GM23338 (cell line): ENCODE measurements around the gene CD302. TPM values are rescaled to one million over a fixed set of nuclear protein-coding genes. Genes with fewer than 3 reads are reported as not detected.

Source experiments
- ETS1 ChIP-seq: IDR thresholded peaks from 2 replicates; pipeline ENCODE4 v1.6.1; 2016; ENCODE audit warnings: antibody characterized with exemption
- EZH2 ChIP-seq: fragments of 200-600 bp; sonication (generic); IDR thresholded peaks from one replicate; pipeline ENCODE4 v1.8.0; 2017; ENCODE audit warnings: antibody characterized with exemption, mild to moderate bottlenecking, low read depth; ENCODE audit not compliant: unreplicated experiment
- REST ChIP-seq: IDR thresholded peaks from one replicate; pipeline ENCODE4 v1.6.1; 2018; ENCODE audit warnings: antibody characterized with exemption; ENCODE audit not compliant: unreplicated experiment
- STAT1 ChIP-seq: IDR thresholded peaks from one replicate; pipeline ENCODE4 v1.6.1; 2016; ENCODE audit warnings: antibody characterized with exemption; ENCODE audit not compliant: unreplicated experiment
- ZNF331 ChIP-seq: fragments of 250-450 bp; sonication (Bioruptor Pico); IDR thresholded peaks from 2 replicates; pipeline ENCODE4 v1.5.0; 2020; ENCODE audit warnings: low read depth, mild to moderate bottlenecking, moderate library complexity
- ZNF462 ChIP-seq: fragments of 250-450 bp; sonication (Bioruptor Pico); IDR thresholded peaks from 2 replicates; pipeline ENCODE4 v1.5.0; 2020; ENCODE audit warnings: mild to moderate bottlenecking, moderate library complexity
- polyA plus RNA-seq: library from polyadenylated mRNA; unstranded; fragments of >200 nt; fragmentation: Nextera tagmentation; extraction: Ambion mirVana; gene quantifications from 2 replicates; pipeline ENCODE4 v1.2.1, GENCODE V29; 2016
- total RNA-seq: library from RNA; depleted of rRNA; stranded (reverse); fragments of >200 nt; shearing (Covaris generic); gene quantifications from 2 replicates; pipeline ENCODE4 v1.2.3, GENCODE V29; 2014

The CD302 gene
- total and polyA plus RNA-seq, 2 experiments from 2014 or later = 1.6 to 1.9 TPM

GRCh38 chr2:159793326-159793725, 4.7 kb downstream of the CD302 start (continued):
- no peak for TF ChIP-seq ZNF462 (CRISPR knock-in tag)
- TF ChIP-seq STAT1 = no peak
- no peak for TF ChIP-seq EZH2
- TF ChIP-seq REST = no peak
- no peak for TF ChIP-seq ZNF331 (CRISPR knock-in tag)
- no peak for TF ChIP-seq ETS1
